ENCODE data around the gene COL5A2. TPM values are rescaled to one million over a fixed set of nuclear protein-coding genes. Genes with fewer than 3 reads are reported as not detected.

COL5A2 gene
- total RNA-seq, 2 donors from 2014 or later, result 8.2 to 17.6 TPM

DNA sequence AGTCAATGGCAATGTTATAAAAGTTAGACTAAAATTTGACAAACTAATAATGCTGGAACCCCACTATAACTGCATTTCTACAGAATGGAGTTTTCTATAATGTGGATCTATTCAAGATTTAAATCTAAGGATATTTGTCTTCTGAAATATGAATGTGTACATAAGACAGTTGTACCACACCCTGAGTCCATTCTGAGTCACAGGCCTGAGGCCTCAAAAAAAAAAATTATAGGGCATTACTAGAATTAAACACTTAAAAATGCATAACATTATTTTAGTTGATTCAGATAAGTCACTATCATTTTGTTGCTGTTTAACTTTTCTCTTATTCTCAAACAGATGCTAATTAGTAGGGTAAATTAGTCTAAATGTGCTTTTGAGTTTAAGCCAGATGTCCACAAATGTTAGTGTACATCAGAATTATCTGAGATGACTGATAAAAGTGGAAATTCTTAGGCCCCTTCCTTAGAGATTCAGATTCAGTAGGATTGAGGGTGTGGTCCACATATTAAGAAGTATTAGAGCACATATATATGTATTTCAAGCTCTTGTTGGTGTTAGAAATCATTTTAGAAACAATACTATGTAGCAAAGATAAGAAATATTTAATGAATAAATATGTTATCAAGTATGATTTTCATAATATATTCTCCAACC is 42.4 kb upstream of the COL5A2 start:
- H3K4me1 ChIP-seq (replicated peaks), result no peaks in the 10 kb centered on the region
- intact Hi-C loops (cut with DNase I), result no loop called here
- no peaks in the 10 kb centered on the region for H3K27me3 ChIP-seq (replicated peaks; ENCODE audit: insufficient read depth)
- H3K9me3 ChIP-seq, result no peaks in the 10 kb centered on the region
- no peak overlapping the region for H3K4me3 ChIP-seq
- H3K36me3 ChIP-seq, result no peaks in the 10 kb centered on the region
- H3K27ac ChIP-seq, result no peak overlapping the region
- no peak for DNase-seq (ENCODE audit: low spot score)
- no peak for TF ChIP-seq POLR2AphosphoS5 (IDR thresholded peaks at IDR 0.05)
- TF ChIP-seq POLR2A (IDR thresholded peaks at IDR 0.05), result no peak
- TF ChIP-seq, protein P1, sequence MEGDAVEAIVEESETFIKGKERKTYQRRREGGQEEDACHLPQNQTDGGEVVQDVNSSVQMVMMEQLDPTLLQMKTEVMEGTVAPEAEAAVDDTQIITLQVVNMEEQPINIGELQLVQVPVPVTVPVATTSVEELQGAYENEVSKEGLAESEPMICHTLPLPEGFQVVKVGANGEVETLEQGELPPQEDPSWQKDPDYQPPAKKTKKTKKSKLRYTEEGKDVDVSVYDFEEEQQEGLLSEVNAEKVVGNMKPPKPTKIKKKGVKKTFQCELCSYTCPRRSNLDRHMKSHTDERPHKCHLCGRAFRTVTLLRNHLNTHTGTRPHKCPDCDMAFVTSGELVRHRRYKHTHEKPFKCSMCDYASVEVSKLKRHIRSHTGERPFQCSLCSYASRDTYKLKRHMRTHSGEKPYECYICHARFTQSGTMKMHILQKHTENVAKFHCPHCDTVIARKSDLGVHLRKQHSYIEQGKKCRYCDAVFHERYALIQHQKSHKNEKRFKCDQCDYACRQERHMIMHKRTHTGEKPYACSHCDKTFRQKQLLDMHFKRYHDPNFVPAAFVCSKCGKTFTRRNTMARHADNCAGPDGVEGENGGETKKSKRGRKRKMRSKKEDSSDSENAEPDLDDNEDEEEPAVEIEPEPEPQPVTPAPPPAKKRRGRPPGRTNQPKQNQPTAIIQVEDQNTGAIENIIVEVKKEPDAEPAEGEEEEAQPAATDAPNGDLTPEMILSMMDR (IDR thresholded peaks at IDR 0.05), result no peak

DNA sequence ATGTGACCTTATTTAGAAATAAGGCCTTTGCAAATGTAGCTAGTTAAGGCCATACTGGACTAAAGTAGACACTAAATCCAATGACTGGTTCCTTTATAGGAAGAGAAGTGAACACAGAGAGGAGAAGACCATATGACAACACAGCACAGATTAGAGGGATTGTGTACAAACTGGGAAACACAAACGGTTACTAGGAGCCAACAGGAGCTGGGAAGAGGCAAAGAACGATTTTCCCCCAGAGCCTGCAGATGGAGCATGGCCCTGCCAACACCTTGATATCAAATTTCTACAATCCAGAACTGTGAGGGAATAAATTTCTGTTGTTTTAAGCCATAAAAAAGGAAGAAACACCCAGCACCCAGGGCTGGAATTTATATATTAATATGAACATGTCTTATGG is 38.7 kb upstream of the COL5A2 start:
- Histone ChIP-seq H3K36me3 (no peaks in the 10 kb centered on the region), H3K27ac (no peak overlapping the region), H3K27me3 (replicated peaks; ENCODE audit: insufficient read depth) (no peaks in the 10 kb centered on the region), H3K4me1 (replicated peaks) (no peaks in the 10 kb centered on the region), H3K4me3 (no peak overlapping the region), H3K9me3 (no peaks in the 10 kb centered on the region)
- intact Hi-C loops (cut with DNase I), result no loop called here
- DNase-seq (ENCODE audit: low spot score), result no peak
- WGBS, result 57% methylated on average over 2 of the region's 2 CpGs
- TF ChIP-seq POLR2A (IDR thresholded peaks at IDR 0.05) (no peak), POLR2AphosphoS5 (IDR thresholded peaks at IDR 0.05) (no peak)
- TF ChIP-seq, protein P1 (IDR thresholded peaks at IDR 0.05), result no peak

DNA sequence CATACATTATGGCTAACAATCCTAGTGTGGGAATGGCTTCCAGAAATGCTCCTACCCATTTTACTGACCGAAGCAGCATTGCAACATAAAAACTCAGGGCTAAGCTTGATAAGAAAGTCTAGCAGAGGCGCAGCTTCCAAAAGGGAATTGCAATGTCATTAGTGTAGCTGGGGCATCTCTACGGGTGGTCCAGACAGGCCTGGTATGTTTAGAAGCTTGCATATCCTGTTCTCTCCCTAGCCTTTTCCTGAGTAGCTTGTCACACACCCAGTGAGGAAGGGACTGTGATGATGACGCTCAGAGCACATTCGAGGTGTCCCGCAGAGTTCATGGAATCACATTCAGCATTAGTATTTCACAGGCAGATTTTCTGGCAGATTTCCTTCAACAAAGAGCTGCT is 38.0 kb upstream of the COL5A2 start:
- Histone ChIP-seq H3K4me3 (no peak overlapping the region), H3K27ac (no peak overlapping the region), H3K27me3 (replicated peaks; ENCODE audit: insufficient read depth) (no peaks in the 10 kb centered on the region), H3K4me1 (replicated peaks) (no peaks in the 10 kb centered on the region), H3K9me3 (no peaks in the 10 kb centered on the region), H3K36me3 (no peaks in the 10 kb centered on the region)
- intact Hi-C loops (cut with DNase I), result no loop called here
- DNase-seq (ENCODE audit: low spot score), result no peak
- WGBS, result 46% methylated on average over 6 of the region's 6 CpGs
- TF ChIP-seq, protein P1 (IDR thresholded peaks at IDR 0.05), result no peak
- TF ChIP-seq POLR2AphosphoS5 (IDR thresholded peaks at IDR 0.05), result no peak
- no peak for TF ChIP-seq POLR2A (IDR thresholded peaks at IDR 0.05)

DNA sequence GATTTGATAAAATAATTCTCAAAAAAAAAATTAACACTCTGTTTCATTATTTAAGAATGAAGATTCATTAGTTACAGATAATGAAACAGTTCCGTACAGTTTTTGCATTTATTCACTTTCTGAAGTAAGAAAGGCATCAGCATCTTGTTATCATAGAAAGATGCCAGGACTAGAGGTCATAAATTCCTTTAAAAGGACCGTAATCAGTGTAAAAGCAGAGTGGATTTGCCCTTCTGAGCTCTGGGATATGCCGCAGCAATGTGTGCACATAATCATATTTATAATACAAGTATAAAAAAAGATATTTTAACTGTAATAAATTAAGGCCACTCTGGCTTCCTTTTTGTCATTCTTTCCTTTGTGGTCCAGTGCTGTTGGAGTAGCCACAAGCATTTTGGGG is 37.5 kb upstream of the COL5A2 start:
- no peak for DNase-seq (ENCODE audit: low spot score)
- no peaks in the 10 kb centered on the region for H3K27me3 ChIP-seq (replicated peaks; ENCODE audit: insufficient read depth)
- H3K9me3 ChIP-seq, result no peaks in the 10 kb centered on the region
- intact Hi-C loops (cut with DNase I), result no loop called here
- H3K4me3 ChIP-seq, result no peak overlapping the region
- TF ChIP-seq, protein P1 (IDR thresholded peaks at IDR 0.05), result no peak
- TF ChIP-seq POLR2AphosphoS5 (IDR thresholded peaks at IDR 0.05) (no peak), POLR2A (IDR thresholded peaks at IDR 0.05) (no peak)
- WGBS, result 87% methylated on average over 3 of the region's 3 CpGs
- H3K36me3 ChIP-seq, result no peaks in the 10 kb centered on the region
- H3K4me1 ChIP-seq (replicated peaks), result no peaks in the 10 kb centered on the region
- no peak overlapping the region for H3K27ac ChIP-seq

DNA sequence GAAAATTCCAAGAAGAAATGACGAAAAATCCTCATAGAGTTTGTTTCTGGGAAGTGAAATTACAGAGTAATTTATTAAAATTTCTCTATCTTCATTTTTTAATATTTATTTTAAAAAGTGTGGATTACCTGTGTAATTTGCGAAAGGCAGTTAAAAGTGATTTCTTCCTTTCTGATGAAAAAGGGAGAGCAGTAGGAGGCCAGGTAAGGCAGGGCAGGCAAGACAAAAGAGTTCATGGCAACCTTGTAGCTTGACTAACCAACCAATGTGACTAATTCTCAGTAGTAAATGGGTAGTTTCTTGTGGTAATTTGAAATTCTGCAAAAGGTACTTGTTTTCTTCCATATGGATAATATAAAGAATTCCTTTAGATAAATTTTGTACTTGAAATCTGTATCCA is 34.9 kb upstream of the COL5A2 start:
- Histone ChIP-seq H3K4me3 (no peak overlapping the region), H3K36me3 (no peaks in the 10 kb centered on the region), H3K27me3 (replicated peaks; ENCODE audit: insufficient read depth) (no peaks in the 10 kb centered on the region), H3K4me1 (replicated peaks) (no peaks in the 10 kb centered on the region), H3K9me3 (no peaks in the 10 kb centered on the region), H3K27ac (no peak overlapping the region)
- intact Hi-C loops (cut with DNase I), result no loop called here
- 94% methylated on average over 2 of the region's 2 CpGs for WGBS
- DNase-seq (ENCODE audit: low spot score), result no peak
- TF ChIP-seq, protein P1 (IDR thresholded peaks at IDR 0.05), result no peak
- TF ChIP-seq POLR2AphosphoS5 (IDR thresholded peaks at IDR 0.05) (no peak), POLR2A (IDR thresholded peaks at IDR 0.05) (no peak)
